Breast epithelium (tissue), 3 donors: ENCODE measurements around the gene MTERF1.

Source experiments
- POLR2AphosphoS5 ChIP-seq, 3 donors: sonication (generic); formaldehyde crosslinking; IDR thresholded peaks; one replicate each; pipeline ENCODE4 v1.6.1; 2017; ENCODE audit warnings: antibody characterized with exemption in 3 of 3
- TF ChIP-seq, protein P1 (sequence below), 3 donors: fragments of 450-650 bp; IDR thresholded peaks; one replicate each; pipeline ENCODE4 v1.5.1; 2016 to 2017; ENCODE audit warnings: antibody characterized with exemption in 3 of 3, mild to moderate bottlenecking in 3 of 3, moderate library complexity in 3 of 3

DNA sequence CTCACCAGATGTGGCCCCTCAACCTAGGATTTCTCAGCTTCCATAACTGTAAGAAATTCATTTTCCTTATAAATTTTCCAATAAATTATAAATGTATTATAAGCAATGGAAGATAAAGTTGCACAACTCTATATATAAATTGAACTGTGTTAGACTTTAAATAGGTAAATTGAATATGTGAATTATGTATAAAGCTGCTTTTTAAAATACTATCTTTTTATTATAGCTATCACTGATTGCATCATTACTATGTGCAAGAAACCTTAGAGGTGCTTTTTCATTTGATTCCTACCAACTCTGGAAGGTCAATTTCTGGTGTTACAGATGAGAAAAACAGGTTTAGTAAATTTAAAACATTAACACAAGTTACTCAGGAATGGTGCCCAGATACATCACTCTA, 8.4 kb downstream of the MTERF1 start:
- TF ChIP-seq POLR2AphosphoS5 (IDR thresholded peaks at IDR 0.05), result no peak
- TF ChIP-seq, protein P1, sequence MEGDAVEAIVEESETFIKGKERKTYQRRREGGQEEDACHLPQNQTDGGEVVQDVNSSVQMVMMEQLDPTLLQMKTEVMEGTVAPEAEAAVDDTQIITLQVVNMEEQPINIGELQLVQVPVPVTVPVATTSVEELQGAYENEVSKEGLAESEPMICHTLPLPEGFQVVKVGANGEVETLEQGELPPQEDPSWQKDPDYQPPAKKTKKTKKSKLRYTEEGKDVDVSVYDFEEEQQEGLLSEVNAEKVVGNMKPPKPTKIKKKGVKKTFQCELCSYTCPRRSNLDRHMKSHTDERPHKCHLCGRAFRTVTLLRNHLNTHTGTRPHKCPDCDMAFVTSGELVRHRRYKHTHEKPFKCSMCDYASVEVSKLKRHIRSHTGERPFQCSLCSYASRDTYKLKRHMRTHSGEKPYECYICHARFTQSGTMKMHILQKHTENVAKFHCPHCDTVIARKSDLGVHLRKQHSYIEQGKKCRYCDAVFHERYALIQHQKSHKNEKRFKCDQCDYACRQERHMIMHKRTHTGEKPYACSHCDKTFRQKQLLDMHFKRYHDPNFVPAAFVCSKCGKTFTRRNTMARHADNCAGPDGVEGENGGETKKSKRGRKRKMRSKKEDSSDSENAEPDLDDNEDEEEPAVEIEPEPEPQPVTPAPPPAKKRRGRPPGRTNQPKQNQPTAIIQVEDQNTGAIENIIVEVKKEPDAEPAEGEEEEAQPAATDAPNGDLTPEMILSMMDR (IDR thresholded peaks at IDR 0.05), result no peak
